HG03060 (cell line): ENCODE results near the gene FAM131B.

Source experiments
- ATAC-seq: cut with Tn5 transposase; IDR thresholded peaks from one replicate; pipeline ENCODE4 v1.9.1; 2021; ENCODE audit warnings: low read depth, moderate number of reproducible peaks; ENCODE audit not compliant: unreplicated experiment

Gene FAM131B

DNA sequence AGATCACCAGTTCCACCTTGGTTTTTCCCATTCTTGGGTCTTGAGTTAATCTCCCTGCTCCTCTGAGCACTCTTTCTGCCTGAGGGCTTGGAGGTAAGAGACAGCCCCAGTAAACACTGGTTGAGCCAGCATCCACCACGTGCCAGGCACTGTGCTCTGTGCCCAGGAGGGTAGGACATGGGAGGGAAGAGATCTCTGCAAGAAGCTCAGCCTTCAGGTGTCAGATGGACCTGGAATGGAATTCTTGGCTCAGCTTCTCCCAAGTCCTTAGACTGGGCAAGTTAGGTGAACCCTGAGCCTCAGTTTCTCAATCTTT lies 21.1 kb upstream of the FAM131B start:
- ATAC-seq, result no peak

- ATAC-seq, result no peak
Observed at GRCh38 chr7:143382791-143383641, 20.5 kb upstream of the FAM131B start.

DNA sequence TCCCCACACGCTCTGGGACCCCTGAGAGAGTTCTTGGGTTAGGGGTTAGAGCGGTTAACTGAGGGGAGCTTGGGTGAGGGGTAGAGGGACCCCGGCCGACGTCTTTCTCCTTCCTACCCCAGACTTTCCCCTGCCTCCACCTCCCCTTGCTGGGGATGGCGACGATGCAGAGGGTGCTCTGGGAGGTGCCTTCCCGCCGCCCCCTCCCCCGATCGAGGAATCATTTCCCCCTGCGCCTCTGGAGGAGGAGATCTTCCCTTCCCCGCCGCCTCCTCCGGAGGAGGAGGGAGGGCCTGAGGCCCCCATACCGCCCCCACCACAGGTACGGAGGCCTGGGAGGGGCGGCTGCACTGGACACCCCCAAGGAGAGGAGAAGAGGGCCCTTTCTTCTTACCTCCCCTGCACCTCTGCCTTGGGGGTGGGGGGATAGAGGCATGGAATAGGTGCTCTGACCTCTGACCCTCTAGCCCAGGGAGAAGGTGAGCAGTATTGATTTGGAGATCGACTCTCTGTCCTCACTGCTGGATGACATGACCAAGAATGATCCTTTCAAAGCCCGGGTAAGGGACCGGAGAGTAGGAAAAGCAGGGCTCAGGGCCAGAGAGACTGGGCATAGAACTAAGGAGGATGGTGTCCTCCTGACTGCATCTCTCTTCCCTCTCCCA lies 19.7 kb upstream of the FAM131B start:
- no peak for ATAC-seq

DNA sequence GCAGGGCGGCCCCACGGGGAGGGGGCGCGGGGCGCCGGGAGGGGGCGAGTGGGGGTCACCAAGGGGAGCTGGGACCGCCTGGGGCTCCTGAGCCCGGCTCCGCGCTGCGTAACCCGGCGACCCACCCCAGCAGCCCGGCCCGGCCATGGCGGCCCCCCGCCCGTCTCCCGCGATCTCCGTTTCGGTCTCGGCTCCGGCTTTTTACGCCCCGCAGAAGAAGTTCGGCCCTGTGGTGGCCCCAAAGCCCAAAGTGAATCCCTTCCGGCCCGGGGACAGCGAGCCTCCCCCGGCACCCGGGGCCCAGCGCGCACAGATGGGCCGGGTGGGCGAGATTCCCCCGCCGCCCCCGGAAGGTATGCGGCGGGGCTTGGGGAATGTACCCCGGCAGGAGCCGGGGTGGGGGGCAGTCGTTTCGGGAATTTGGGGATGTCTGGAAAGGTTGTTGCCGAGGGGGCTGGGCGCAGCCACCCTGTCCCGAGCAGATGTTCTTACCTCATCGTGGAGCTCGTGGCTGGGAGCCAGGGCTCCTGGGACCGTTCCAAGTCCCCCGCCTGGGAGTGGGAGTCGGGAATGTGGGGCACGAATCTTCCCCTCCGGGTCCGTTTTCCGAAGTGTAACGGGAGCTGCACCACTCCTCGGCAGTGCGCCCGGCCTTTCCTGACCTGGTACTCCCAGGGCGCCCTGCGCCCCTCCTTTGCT lies 19.1 kb upstream of the FAM131B start:
- no peak for ATAC-seq

GRCh38 chr7:143380646-143381426 lies 18.3 kb upstream of the FAM131B start, which contains the start of gene ZYX:
Gene ZYX (plus strand): TSS chr7:143381345. CDS start chr7:143381572, 227 bp downstream.
- ATAC-seq, result peak; percentile 40

DNA sequence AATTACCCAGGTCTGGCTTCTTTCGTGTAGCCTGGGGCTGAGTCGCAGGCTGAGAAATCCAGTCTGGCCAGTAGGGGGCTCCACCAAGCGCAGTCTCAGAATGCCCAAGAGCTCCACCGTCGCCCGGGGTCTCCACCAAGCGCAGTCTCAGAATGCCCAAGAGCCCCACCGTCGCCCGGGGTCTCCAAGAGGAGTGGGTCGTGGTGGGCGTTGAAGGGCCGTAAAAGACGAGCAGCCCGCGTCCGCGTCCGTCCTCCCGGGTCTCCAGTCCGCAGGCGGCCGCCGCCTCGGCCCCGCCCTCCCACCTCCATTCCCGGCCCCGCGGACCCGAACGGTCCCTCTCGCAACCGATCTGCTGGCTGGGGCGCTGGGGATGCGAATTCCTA lies 17.7 kb upstream of the FAM131B start:
- ATAC-seq, result peak; percentile 3

DNA sequence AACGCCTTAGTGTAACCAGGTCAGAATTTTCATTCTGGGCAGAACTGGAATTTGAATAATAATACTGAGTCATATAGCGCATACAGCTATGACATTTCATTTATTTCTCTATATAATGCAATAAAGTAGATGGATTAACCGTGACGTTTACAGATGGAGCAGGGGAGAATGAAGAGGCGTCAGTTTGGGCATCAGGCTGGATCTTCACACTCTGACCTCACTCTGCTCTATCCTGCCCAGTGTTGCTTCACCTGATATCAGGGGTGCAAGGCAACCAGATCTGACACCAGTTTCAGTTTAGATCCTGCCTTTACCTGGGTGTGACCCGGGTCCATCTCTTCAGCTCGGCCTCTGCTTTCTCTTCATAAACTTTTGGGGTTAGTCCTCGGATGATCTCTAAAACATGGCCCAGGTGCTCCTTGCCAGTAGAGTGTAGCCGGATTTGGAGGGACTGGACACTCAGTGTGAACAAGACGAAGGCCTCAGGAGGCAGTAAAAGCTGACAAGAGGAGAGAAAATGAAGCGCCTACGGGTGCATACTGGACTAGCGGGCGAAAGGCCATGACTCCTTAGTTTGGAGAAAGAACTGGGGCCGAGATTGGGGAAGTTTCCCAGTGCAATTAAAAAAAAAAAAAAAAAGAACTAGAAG lies 17.2 kb upstream of the FAM131B start:
- ATAC-seq, result no peak

DNA sequence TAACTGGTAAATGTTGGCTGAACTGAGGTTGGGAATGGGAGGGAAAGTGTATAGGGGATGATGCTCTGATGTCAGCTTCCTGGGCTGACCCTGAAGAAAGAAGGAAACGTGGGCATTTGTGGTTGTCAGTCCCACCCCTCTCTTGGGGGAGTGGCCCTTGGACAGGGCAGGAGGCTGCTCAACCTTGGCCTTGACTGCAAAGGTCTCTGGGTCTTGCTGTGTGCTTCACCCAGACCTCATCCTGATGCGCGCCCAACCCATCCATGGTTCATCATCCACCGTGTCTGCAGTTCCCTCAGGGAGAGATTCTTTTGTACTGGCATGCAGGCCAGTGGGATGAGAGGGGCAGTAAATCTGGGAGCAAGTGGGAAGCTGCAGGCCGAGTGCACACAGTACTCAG lies 13.9 kb upstream of the FAM131B start:
- ATAC-seq, result no peak

DNA sequence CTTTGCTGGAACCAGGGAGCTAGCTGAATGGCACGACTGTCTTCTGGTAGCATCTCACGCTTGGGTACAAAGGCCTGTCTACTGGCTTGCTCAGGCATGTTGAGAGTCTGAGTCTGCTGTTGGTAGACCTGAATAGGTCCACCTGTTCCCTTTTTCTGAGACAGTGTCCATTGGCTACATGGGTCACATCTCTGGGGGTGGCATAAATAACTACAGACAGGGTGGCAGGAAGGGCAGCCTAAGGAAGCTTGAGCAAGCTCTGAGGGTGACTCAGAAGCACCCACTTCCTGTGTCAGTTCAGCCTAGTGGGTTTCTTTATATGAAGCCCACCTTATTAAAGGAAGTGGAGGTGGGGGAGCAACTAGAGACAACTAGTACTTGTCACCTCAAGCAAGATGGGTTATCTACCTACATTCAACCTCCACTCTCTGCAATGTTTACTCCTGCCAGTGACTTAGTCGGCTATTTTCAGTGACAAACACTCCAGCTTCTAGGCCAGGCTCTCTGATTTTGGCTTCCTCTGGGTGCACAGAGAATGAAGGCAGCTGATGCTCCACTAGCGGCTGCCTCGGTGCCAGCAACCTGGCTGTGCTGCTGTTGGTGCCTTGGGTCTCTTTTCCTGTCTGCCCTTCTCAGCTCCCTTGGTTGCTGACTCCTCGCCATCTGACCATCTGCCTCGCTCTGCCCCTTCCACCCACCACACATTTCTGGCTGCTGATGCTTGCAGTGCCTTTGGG lies 13.0 kb upstream of the FAM131B start:
- ATAC-seq, result no peak

DNA sequence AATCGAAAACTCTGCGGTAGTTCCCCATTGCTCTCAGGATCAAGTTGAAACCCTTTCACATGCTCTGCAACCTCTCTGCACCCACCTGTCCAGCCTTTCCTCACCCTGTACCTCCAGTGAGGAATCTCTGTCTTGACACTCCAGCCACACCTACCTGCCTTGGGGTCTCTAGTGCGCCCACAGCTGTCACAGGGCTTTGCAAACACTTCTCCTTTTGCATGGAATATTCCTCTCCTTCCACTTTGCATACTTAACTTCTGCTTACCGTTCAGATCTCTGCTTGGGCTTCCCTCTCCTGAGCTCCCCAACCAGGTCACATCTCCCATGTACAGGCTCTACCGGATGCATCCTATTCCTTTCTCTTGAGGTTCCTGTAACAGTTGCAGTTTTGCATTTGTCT lies 12.0 kb upstream of the FAM131B start:
- no peak for ATAC-seq

GRCh38 chr7:143373255-143373794 lies 10.8 kb upstream of the FAM131B start:
- no peak for ATAC-seq

DNA sequence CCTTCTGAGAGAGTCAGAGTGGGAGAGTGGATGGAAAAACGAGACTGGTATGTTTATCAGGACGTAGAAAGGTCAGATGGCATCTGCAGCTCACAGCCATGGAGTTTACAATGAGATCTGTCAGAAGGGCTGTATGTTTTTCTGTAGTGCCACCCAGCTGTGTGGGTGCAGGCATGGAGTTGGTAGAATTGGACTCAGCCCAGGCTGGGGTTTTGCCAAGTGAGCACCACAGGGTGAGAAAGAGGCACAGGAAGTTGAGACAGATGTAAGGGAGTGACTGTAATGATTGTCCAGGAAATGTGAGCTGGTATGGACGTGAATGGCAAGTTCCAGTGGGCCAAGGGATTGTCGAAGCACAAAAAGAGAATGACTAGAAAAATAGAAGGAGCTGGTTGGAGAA lies 9.6 kb upstream of the FAM131B start:
- no peak for ATAC-seq

DNA sequence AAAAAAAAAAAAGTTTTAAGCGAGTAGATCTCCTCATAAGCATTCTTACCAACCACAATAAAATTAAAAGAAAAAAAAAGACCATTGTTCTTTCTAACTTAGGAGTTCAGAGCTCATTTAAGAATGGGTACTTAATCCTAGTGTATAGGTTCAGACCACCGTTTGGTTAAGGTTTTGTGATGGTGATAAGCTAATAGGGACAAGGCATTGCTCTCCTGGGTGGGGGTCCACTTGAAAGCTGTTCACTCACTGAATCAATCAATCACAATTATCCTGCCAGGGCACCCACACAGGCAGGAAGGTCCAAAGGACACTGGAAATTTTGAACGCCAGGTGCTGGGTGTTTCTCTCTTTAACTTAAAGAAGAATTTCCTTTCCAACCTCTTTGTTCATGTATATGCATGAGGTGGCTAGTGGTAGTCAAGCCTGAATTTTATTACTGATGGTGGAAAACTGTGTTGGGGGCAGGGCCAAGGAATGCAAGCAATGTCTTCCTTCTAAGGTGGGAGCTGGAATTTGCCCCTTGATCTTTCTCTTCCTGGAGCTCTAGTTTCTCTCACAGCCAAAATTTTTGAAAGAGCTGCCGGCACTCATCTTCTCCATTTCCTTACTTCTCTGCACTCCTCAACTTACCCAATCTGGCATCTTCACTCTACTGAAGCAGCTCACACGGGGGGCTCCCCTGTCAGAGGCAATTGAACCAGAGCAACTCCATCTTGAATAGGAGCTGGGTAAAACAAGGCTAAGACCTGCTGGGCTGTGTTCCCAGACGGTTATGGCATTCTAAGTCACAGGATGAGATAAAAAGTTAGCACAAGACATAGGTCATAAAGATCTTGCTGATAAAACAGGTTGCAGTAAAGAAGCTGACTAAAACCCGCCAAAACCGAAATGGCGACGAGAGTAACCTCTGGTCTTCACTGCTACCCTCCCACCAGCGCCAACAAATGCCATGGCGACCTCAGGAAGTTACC lies 7.5 kb upstream of the FAM131B start:
- no peak for ATAC-seq

DNA sequence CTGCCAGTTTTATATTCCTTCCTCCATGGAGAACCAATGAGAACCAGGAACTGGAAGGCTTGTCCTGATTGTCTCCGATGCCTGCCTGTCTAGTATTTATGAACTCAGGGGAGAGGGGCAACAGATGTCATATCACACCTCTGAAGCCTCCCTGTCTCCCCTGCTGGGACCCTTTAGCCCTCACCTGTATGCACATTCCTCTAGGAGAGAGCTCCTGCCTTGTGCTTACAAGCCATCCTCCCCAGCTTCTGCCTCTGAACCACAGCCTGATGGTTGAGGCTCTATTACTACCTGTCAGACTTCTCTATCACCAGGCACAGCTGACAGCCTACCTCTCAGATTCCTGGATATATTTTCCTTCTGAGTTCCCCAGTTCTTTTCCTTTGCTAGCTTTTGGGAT lies 5.9 kb upstream of the FAM131B start:
- ATAC-seq, result no peak

- no peak for ATAC-seq
Observed at GRCh38 chr7:143367972-143368371, 5.5 kb upstream of the FAM131B start.

GRCh38 chr7:143363016-143363937 lies 764 bp upstream of the FAM131B start:
- ATAC-seq, result no peak

- ATAC-seq, result no peak
Observed at GRCh38 chr7:143361552-143362130, 872 bp downstream of the FAM131B start.
